AG09309 (cell line): ENCODE measurements around the gene INPP5A.

Experiments used
- DNase-seq: peaks from one replicate; pipeline ENCODE4 v3.0.0-alpha.2; 2010; ENCODE audit warnings: low read depth
- H3K4me3 ChIP-seq: 2 replicates; pipeline ENCODE4 v1.5.1; 2011; ENCODE audit warnings: mild to moderate bottlenecking, low read depth, low read length, moderate library complexity; ENCODE audit not compliant: control insufficient read depth
- CTCF ChIP-seq: IDR thresholded peaks from 2 replicates; pipeline ENCODE4 v1.5.1; 2011; ENCODE audit warnings: mild to moderate bottlenecking, low read depth, low read length, inconsistent platforms; ENCODE audit not compliant: insufficient read depth, control insufficient read depth; ENCODE audit errors: missing control alignments

Gene INPP5A

GRCh38 chr10:132610071-132610701, 72.6 kb downstream of the INPP5A start:
- no peak for TF ChIP-seq CTCF
- DNase-seq: no peak

GRCh38 chr10:132611026-132611910, 73.7 kb downstream of the INPP5A start:
- TF ChIP-seq CTCF: no peak

More at GRCh38 chr10:132610071-132610701, 72.6 kb downstream of the INPP5A start:
- H3K4me3 ChIP-seq: no peak overlapping the region

GRCh38 chr10:132611986-132612385, 74.4 kb downstream of the INPP5A start:
- TF ChIP-seq CTCF: no peak
- no peak overlapping the region for H3K4me3 ChIP-seq
- no peak for DNase-seq

More at GRCh38 chr10:132611026-132611910, 73.7 kb downstream of the INPP5A start:
- DNase-seq: no peak
- no peak overlapping the region for H3K4me3 ChIP-seq

GRCh38 chr10:132612571-132613504, 75.3 kb downstream of the INPP5A start:
- no peak for DNase-seq
- TF ChIP-seq CTCF: no peak
- no peak overlapping the region for H3K4me3 ChIP-seq

- no peak overlapping the region for H3K4me3 ChIP-seq
- no peak for DNase-seq
- TF ChIP-seq CTCF: no peak
These were observed 76.2 kb downstream of the INPP5A start for GRCh38 chr10:132613566-132614348.
